ENCODE measurements around the gene PLCB1.
A peak's percentile ranks its signal among the peaks of the same experiment; 100 is the strongest.
"Not testable (repeated sequence)": the region's sequence is repeated elsewhere in the genome, so short reads cannot be mapped to it uniquely, and the experiment has no call there.

Gene PLCB1

GRCh38 chr20:8414586-8415274, 282.7 kb downstream of the PLCB1 start:
- DNase-seq = peak; percentile 87

- DNase-seq = no peak
These were observed 289.9 kb downstream of the PLCB1 start for GRCh38 chr20:8421981-8422380.

- DNase-seq = no peak
These were observed 291.4 kb downstream of the PLCB1 start for GRCh38 chr20:8423482-8423881.

GRCh38 chr20:8424010-8424409, 291.9 kb downstream of the PLCB1 start:
- peak; percentile 76 for DNase-seq

GRCh38 chr20:8425016-8425415, 292.9 kb downstream of the PLCB1 start:
- DNase-seq = no peak

- DNase-seq = no peak
These were observed 293.7 kb downstream of the PLCB1 start for GRCh38 chr20:8425802-8426201.

GRCh38 chr20:8427419-8428040, 295.5 kb downstream of the PLCB1 start:
- no peak for DNase-seq

- DNase-seq = no peak
These were observed 296.9 kb downstream of the PLCB1 start for GRCh38 chr20:8428988-8429387.

GRCh38 chr20:8431538-8432434, 299.7 kb downstream of the PLCB1 start:
- no peak for DNase-seq

GRCh38 chr20:8432435-8433148, 300.5 kb downstream of the PLCB1 start:
- DNase-seq = no peak

GRCh38 chr20:8433291-8433690, 301.2 kb downstream of the PLCB1 start:
- DNase-seq = no peak

GRCh38 chr20:8434326-8434876, 302.3 kb downstream of the PLCB1 start:
- DNase-seq = no peak

- no peak for DNase-seq
These were observed 303.4 kb downstream of the PLCB1 start for GRCh38 chr20:8435285-8436035.

GRCh38 chr20:8436938-8437337, 304.9 kb downstream of the PLCB1 start:
- DNase-seq = not testable (repeated sequence)

- no peak for DNase-seq
These were observed 306.7 kb downstream of the PLCB1 start for GRCh38 chr20:8438748-8439147.

GRCh38 chr20:8443464-8444072, 311.5 kb downstream of the PLCB1 start:
- no peak for DNase-seq

GRCh38 chr20:8447262-8448120, 315.4 kb downstream of the PLCB1 start:
- DNase-seq = no peak

- peak; percentile 13 for DNase-seq
These were observed 317.1 kb downstream of the PLCB1 start for GRCh38 chr20:8449123-8449522.

- DNase-seq = peak; percentile 90
These were observed 322.2 kb downstream of the PLCB1 start for GRCh38 chr20:8454137-8454712.

GRCh38 chr20:8456765-8457164, 324.7 kb downstream of the PLCB1 start:
- DNase-seq = no peak
